ENCODE measurements around the gene RBM20.
"Not testable (repeated sequence)": the region's sequence is repeated elsewhere in the genome, so short reads cannot be mapped to it uniquely, and the experiment has no call there.

RBM20 gene

DNA sequence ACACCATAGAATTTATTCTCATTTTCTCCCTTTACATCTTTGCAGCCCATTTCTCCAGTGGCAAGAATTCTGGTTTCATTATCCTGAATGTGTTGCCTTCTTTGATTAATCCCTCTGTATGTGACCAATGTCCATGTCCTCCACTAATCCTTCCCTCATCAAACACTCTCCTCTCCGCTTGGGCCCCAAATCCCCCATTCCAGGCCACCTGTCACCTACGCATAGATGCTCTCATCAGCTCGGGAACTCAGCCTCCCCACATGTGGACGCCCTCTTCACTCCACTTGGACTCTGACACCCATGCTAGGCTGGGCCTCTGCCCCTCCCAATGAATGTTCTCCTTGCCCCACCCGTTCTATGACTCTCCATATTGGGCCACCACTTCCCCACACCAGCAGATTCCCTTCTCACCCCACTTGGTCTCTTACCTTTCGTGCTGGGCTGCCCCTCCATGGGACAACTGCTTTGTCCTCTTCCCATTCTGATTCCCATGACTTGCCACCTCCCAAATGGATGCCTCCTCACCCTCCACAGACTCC, 18.7 kb upstream of the RBM20 start:
- DNase-seq (ENCODE audit: low spot score), result no peak

DNA sequence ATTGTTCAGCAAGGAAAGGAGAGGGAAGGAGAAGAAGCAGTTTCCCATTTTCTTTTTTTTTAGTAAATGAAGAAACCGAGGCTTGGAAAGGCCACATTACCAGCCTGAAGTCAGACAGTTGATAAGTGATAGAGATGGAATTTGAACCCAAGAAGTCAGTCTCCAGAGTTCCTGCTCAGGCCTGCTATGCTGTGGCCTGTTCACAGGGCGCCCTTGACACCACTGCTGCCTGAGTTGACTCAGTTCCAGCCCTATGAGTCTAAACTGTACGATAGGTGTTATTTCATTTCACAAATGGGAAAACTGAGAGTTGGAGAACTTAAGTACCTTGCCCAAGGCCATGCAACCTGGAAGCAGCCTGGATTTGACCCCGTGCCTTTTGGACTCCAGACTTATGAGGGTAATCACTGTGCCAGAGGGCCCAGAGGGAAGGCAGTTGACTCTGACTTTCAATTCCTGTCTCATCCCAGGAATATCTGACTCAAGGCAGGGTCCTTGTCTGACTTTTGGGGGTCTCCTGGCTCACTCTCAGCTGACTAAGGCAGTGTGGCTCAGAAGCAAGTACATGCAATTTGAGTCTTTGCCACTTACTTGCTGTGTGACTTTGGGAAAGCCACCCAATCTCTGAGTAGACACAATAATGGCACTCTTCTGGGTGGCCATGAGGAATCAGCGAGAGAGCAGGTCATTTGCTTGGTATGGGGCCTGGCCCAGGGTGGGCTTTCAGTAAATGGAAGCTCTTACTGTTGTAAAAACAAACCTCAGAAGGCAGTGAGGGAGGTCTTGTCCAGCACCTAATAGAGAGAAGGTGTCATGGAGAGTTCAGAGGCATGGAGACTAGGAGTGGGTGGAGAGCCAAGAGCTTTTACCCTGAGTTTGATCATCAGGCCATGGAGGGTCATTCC, 17.9 kb upstream of the RBM20 start:
- DNase-seq (ENCODE audit: low spot score), result no peak

DNA sequence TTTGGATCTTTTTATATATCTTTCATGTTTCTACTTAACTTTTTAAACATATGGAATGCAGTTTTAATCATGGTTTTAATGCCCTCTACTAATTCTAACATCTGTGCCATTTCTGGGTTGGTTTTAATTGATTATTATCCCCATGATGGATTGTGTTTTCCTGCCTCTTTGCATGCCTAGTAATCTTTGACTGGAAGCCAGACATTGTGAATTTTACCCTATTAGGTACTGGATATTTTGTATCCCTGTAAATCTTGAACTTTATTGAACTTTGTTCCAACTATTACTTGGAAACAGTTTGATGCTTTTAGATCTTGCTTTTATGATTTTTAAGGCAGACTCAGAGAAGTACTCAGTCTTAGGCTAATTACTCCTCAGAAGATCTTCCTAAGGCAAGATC, 16.0 kb upstream of the RBM20 start:
- DNase-seq (ENCODE audit: low spot score), result no peak

DNA sequence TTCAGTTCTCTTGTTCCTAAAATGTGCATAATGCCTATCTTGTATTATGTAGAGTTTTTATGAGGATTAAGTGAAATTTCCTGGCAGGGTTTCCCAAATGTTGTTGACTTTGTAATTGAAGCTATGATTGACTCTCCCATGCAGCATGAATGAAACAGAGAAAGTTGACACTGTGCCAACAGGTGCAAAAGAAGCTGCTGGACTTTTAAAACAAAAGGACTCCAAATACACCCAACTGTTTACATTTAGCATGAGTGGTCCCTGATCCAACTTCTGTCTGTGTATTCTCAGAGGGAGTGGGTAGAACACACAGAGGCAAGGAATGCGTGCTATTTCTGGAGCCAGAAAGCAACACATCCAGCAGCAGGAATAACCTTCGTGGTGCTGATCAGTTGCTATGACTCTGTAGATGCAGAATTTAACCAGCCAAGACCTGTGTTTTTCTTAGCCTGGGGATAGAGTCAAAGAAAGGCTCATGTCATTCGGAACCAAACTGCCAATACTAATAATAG, 14.4 kb upstream of the RBM20 start:
- no peak for DNase-seq (ENCODE audit: low spot score)

DNA sequence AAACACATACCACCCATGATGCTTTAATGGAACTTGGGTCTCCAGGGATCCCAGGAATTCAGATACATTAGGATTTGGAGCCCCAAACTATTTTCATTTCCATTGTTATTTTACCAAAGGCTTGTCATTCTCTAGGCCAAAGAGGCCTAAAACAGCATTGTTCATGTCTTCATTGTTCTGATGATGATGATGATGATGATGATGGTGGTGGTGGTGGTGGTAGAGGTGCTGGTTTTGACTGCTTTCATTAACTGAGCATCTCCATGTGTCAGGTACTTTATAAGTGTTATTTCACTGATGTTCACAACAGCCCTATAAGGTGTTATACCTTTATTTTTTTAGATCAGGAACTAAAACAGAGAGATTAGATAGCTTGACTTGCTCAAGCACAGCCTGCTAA, 12.2 kb upstream of the RBM20 start:
- DNase-seq (ENCODE audit: low spot score), result no peak

DNA sequence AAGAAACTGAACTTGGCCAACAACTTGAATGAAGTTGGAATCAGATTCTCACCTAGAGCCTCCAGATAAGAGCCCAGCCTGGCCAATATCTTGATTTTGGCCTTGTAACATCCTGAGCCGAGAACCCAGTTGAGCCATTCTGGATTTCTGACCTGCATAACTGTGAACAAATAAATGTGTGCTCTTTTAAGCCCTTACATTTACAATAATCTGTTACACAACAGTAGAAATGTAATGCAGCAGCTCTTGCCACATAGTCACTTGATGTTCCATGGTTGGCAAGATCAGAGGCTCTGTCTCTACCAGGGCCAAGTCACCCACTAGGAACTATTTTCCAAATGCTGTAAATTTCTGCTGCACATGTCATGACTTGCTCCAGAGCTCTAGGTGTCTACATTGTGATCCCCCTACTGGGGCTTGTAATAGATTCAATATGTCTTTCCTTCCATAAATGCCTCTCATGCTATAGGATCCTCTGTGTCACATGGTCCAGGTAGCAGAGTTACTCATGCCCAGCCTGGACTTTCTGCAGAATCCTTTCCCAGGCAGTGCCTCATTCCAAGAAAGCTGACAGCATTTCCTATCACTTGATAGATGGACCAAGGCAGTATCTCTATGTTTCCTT, 11.4 kb upstream of the RBM20 start:
- no peak for DNase-seq (ENCODE audit: low spot score)

DNA sequence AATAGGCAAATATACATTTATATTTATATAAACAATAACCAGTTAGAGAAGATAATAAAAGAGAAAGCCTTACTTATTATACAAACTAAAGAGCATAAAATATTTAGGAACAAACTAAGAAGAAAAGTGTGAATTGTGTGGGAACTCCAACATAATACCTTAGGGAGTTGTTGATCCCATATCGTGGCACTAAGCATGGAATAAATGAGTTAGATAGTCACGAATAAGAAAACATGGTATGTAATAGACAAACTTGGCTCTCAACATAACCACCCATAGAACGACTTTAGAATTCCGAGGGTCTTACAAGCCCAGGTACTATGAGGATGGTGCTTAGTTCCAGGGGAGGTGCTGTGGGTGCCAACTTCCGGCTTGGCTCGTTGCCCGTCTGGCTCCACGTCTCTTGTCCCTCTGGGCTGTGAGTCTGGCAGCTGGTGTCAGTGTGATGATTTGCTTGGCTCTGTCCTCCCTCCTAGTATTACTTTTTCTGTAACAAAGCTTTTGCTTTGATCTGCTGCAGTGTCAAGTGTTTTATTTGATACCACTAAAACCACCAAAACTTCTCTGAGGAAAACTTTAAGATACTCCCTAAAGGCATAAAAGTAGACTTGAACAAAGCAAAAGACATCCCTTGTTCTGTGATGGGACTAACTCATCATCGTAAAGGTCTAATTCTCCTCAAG, 9.5 kb upstream of the RBM20 start:
- DNase-seq (ENCODE audit: low spot score), result no peak

DNA sequence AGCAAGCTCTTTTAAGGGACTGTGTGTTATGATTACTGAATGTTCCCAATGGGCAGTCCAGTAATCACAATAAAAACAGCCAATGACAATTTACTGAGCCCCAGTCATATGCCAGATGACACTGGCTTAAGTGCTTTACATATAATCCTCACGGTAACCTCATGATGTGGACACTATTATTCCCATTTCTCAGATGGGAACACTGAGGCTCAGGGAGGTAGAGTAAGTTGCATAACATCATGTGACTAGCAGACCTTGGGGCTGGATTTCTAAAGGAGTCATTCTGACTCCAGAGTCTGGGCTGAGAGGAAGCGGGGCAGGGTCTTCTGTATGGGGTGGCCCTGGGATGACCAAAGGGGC, 7.6 kb upstream of the RBM20 start:
- no peak for DNase-seq (ENCODE audit: low spot score)

DNA sequence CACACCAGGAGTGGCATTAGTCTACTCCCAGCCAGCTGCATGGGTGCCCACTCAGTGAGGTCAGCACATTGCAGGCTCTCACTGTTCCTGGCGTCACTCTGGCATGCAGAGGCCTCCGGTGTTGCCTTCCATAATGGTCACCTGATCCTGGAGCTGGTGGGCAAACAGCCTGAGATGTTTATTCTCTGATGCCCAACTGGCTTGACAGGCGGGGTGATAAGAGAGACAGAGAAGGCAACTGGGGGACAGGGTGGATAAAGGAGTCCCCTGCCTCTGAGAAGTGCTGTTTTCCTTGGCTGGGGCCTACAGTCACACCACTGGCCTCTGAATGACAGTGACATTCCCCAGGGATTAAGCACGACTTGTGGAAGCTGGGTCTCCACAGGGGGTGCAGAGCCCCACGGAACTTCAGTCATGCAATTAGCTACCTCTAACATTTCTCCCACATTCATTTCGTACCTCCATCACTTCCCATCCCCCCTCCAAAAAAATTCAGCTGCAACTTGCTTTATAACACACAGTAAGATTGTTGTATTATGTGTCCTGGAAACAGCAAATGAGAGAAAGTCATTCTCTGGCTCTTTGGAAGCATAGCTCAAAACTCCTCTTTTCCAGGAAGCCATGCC, 7.1 kb upstream of the RBM20 start:
- no peak for DNase-seq (ENCODE audit: low spot score)

DNA sequence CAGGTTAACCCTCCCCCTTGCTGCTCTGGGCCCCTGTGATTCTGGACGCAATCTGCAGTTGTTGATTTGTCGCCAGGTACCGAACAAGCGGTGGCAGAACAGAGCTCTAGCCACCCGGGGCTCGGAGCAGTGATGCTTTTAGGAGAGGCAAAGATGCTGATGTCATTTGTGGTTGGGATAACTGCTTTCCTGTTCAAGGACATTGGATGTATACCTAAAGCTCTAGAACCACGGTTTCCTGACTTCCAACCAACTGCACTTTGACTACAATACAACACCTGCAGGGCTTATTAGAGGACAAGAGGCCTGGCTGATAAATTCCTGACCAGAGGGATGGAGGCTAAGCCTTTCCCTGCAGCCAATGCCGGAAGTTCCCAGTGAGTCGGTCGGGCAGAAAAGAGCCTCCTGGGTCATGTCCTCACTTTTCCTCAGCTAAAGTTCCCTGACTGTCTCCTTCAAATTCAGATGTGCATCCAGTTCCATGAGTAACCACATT, 6.5 kb upstream of the RBM20 start:
- DNase-seq (ENCODE audit: low spot score), result peak; percentile 31

DNA sequence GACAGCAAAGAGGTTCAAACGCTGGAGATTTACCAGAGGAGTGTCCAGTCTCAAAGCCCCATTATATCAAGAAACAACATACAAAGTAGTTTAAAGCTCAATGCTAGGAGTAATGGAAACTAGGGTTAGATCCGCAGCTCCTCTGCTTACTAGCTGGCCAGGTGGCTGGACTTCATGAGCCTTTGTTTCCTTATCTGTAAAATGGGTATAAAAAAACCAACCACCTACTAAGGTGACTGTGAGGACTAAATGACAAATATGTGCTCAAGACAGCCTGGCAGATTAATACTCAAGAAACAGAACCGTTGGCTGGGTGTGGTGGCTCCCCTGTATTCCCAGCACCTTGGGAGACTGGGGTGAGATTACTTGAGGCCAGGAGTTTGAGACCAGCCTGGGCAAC, 5.8 kb upstream of the RBM20 start:
- DNase-seq (ENCODE audit: low spot score), result no peak

DNA sequence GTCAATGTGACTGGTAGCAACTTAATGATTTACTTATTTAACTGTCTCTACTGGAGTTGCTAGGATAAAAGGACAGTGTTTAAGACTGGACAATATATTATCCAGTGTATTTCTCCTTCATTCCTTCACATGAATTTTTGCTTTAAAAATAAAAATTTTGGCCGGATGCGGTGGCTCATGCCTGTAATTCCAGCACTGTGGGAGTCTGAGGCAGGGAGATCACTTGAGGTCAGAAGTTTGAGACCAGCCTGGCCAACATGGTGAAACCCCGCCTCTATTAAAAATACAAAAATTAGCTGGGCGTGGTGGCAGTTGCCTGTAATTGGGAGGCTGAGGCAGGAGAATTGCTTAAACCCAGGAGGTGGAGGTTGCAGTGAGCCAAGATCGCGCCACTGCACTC, 5.1 kb upstream of the RBM20 start:
- not testable (repeated sequence) for DNase-seq (ENCODE audit: low spot score)

DNA sequence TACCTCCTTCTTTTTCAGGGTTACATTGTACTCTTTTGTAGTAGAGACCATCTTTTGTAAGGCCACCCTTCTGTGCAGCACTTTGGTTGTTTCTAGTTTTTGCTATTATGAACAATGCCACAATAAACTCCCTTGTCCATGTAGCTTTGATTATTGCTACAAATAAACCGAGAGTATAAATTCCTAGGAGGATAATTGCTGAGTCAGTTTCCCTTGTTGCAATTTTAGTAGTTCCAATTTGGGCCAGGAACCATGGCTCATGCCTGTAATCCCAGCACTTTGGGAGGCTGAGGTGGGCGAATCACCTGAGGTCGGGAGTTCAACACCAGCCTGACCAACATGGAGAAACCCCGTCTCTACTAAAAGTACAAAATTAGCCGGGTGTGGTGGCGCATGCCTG, 4.3 kb upstream of the RBM20 start:
- DNase-seq (ENCODE audit: low spot score), result not testable (repeated sequence)

DNA sequence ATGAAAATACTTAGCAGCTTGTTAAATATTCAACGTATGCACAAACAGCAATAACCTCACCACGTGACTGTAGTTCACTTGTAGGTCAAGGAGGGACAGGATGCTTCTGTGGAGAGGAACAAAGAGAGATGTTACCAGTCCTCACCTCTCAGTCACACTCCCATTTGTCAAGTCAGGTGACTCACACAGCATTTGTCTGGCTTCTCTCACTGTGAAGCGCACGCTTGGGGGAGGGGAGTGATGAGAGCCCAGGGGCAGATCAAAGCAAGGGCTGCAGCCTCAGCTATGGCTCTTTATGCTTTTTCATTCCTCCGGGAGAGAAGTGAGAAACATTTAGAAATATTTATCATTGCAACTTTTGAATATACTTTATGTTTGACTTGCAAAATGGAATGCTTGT, 2.9 kb upstream of the RBM20 start:
- DNase-seq (ENCODE audit: low spot score), result peak; percentile 64

DNA sequence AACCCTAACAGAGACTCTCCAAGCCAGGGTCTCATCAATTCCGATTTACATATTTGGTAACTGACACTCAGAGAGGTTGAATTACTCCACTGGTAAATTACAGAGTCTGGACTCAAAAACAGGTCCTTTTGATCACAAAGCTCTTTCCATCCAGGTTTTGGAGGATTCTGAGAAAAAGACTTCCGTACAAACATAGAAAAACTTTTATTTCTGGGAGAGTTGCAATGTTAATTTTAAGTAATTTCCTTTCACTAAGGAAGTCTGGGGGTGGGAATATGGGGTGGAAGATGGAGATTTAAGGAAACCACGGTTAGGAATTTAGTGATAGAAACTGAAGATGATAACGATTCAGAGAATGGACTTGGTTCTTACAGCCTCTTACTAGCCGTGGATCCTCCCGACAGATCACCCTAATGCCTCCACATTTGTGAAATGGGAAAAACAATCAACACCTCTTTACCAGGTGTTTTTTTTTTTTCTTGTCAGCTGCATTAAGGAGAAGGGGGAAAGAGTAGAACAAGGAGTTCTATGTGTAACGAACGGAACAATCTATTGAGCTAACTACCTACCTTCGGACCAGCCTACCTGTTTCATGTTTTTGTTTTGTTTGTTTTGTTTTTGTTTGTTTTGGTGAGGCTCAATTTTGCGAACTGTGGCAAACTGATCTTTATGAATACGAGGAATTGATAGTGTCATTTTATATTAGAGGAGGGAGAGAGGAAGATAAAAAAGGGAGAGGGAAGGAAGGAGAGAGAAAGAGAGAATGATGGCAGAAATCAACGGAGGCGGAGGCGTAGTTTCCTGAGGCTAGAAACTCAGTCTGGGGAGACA, 1.7 kb upstream of the RBM20 start:
- DNase-seq (ENCODE audit: low spot score), result no peak

DNA sequence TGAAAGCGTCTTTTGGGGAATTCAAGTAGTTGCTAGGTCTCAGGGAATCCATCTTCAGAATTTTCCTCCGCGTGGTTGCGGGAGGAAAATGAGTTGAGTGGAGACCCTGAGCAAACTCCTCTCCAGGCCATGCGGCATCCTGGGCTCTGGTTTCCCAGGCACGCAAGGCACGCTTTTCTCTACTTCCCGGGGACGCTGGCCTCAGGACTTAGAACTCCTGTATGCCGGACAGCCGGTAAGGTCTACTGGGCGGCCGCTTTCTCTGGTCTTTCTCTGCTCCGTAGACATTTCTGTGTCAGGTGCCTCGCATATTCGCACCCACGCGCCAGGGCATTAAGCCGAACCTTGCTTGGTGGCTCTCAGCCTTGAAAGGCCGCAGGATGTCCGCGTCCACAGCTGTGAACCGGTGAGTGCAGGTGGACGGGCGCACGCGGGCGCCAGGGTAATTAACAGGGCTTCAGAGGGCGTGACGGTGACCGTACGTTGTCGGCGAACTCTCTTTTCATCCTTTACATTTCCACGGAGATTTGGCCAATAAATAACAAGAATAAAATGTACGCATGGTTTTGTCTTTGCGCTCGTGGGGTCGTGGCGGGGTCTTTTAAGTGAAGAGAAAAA, 992 bp upstream of the RBM20 start:
- DNase-seq (ENCODE audit: low spot score), result peak; percentile 35

DNA sequence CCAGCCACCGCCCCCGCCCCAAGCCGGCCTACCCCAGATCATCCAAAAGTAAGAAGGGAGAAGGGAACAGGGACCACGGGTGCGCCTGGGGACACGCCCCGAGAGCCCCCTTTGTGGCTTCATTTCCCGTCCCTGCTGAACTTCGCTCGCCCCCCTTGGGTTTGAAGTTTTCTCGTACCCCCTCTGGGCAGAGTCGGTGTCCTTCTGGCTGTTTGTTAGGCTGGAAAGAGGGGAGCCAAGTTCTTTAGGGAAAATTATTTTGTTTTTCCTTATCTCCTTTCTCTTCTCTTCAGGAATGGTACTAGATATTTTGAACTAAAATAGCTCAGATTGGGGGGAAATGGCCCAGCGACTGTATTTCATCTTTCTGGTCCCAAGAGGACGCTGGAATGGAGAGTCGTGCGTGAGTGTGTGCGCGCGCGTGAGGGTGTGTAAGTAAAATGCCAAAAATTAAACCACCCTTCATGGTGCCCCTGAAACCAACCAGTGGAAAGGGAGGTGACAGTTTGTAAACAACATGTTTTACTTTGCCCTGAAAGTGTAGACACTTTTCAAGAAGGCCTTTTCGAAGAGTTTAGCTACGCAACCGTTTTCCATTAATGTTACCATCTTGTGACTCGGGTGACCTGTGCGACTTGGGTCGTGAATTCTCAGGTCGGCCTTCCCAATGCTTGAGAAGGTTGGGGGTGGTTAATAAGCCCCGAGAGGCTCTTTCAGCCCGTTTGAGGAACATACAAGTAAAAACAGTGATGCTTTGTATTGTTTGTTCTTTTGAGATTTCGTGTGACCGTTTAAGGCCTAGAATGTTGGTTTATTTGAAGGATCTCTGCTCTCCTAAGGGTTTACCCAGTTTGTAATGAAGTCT, 694 bp downstream of the RBM20 start:
- no peak for DNase-seq (ENCODE audit: low spot score)

DNA sequence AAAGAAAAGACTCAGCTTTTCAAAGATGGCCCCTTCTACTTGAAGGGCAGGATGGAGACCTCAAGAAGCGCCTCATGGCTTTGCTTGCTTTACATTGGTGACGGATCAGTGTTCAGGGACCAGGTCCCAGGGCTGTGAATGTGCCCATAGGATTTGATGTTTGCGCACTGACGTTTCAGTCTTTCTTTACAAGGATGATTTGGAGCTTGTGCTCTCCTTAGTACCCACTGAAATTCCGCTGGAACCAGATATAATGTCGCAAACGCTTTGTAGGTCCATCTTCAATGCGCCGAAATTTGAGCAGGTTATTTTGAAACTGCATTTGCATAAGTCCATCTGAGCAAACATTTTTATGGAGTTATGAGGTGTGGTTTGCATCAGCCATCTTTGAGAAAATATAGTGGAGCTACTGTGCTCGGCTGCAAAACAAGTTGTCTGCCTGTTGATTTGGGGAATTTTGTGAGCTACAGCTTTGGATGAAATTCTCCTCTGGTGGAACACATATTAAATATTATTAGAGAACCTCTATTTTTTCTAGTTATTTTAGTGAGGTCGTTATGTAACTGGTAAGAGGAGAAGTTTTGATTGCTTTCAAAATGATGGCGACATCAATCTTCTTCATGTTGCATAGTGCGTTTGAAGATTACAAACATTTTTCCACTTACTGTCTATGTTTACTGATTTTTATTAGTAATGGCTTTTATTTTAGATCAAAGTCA, 2.4 kb downstream of the RBM20 start:
- DNase-seq (ENCODE audit: low spot score), result no peak

DNA sequence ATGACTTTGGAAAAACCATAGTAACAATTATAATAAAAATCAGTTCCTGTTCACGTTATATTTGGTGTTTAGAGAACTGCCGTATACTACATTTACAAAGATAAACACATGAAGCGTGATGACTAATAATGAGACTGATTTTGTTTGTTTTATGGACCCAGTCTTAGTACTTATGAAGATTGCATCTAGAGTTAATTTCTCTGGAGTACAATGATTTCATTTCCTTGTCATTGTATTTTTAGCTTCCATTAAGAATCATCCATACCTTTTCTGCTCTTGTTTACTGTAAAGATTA, 2.9 kb downstream of the RBM20 start:
- no peak for DNase-seq (ENCODE audit: low spot score)
